GM06990 (cell line): ENCODE measurements around the gene SNRNP25.
A peak's percentile ranks its signal among the peaks of the same experiment; 100 is the strongest.

ENCODE experiments used
- DNase-seq: peaks from one replicate; pipeline ENCODE4 v3.0.0-alpha.2; 2011; ENCODE audit not compliant: insufficient read length; ENCODE audit errors: extremely low read depth
- H3K27me3 ChIP-seq: replicated peaks from 2 replicates; pipeline ENCODE4 v1.6.0; 2011; ENCODE audit warnings: low read length; ENCODE audit not compliant: control insufficient read depth, insufficient read depth
- H3K36me3 ChIP-seq: 2 replicates; pipeline ENCODE4 v1.5.1; 2011; ENCODE audit warnings: low read length; ENCODE audit not compliant: control insufficient read depth, insufficient read depth
- H3K4me3 ChIP-seq: replicated peaks from 2 replicates; pipeline ENCODE4 v1.5.1; 2011; ENCODE audit warnings: low read depth, mild to moderate bottlenecking, control low read depth, low read length
- TF ChIP-seq, protein P1 (sequence below): IDR thresholded peaks from 2 replicates; pipeline ENCODE4 v1.5.1; 2011; ENCODE audit warnings: low read length, control low read depth, mild to moderate bottlenecking, inconsistent platforms; ENCODE audit not compliant: insufficient read depth, poor library complexity, severe bottlenecking

Gene SNRNP25

DNA sequence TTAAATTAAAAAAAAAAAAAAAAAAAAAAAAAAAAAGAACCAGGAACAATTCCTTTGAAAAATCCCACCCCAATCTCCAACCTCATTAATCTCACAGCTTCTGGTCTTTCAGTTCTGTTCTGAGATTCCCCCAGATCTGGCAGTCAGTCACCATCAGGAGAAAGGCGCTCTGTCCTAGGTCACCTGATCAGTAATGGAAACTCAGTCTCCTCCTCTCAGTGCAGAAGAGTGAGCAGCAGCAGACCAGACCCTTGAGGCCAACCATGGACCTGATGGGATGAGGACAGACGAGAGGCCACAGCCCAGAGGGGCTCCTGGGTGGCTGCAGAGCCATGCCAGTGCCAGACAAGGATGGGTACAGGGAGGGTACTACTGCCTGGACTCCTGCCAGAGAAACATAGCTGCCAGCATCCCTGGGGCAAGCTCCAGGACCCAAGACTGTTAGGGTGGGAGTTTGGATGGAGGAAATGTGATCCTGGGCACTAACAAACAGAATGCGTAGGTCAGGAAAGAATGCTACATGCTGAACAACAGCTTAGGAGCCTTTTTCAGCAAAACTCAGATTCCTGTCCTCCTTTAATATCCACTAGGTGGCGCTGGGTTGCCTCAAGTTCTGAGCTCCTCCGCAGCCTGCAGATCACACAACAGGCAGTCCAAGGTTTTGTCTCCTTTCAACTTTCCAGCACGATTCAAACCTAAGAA is 53.1 kb downstream of the SNRNP25 start:
- Histone ChIP-seq H3K4me3 (no peak overlapping the region), H3K36me3 (peaks cover 16% of the 10 kb centered on the region), H3K27me3 (no peaks in the 10 kb centered on the region)
- TF ChIP-seq, protein P1, sequence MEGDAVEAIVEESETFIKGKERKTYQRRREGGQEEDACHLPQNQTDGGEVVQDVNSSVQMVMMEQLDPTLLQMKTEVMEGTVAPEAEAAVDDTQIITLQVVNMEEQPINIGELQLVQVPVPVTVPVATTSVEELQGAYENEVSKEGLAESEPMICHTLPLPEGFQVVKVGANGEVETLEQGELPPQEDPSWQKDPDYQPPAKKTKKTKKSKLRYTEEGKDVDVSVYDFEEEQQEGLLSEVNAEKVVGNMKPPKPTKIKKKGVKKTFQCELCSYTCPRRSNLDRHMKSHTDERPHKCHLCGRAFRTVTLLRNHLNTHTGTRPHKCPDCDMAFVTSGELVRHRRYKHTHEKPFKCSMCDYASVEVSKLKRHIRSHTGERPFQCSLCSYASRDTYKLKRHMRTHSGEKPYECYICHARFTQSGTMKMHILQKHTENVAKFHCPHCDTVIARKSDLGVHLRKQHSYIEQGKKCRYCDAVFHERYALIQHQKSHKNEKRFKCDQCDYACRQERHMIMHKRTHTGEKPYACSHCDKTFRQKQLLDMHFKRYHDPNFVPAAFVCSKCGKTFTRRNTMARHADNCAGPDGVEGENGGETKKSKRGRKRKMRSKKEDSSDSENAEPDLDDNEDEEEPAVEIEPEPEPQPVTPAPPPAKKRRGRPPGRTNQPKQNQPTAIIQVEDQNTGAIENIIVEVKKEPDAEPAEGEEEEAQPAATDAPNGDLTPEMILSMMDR, result peak; percentile 68
- DNase-seq, result no peak
